ELF-1 (cell line): ENCODE results near the gene RPH3AL.

Experiments
- DNase-seq: peaks from one replicate; pipeline ENCODE4 v3.0.0-alpha.2; 2016; ENCODE audit warnings: low read depth, low spot score

RPH3AL gene

DNA sequence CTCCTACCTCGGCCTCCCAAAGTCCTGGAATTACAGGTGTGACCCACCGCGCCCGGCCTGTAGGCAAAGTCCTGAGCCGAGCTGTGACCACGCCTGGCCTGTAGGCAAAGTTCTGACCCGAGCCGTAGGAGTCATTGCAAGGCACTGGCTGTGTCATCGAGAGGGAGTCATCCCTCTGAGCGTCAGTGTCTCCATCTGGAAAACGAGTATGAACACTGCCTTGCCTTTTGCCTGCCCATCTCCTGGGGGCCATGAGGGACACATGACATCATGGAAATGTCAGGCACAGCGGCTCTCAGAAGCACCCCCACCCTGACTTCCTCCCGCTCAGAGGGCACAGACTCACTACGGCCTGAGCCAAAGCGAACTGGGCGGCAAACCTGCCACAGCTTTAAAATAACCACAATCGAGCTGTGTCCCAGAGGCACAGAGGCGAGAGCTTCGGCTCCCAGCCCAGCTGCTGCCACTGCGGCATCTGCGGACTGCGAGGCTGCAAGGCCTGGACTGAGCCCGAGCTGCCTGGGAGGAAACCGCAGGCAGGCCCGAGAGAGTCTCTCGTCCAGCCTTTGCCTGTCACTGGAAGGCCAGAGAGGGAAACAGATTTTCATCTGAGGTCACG is 50.8 kb downstream of the RPH3AL start:
- no peak for DNase-seq

DNA sequence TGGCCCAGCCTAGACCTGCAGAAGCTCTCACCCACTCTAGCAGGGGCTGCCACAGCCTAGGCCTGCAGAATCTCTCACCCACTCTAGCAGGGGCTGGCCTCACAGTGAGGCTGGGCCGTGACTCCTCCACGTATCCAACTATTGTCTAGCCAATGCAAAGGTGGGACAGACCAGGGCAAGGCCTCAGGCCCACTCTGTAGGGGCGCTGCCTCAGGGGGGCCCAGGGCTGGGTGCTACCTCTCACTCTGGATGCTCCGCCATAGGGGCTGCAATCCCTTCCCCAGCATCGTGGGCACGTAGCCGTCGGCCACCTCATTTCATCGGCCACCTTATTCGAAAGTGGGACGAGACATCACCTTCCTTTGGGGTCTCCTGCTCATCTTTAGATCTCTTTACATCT is 51.7 kb downstream of the RPH3AL start:
- DNase-seq = no peak

DNA sequence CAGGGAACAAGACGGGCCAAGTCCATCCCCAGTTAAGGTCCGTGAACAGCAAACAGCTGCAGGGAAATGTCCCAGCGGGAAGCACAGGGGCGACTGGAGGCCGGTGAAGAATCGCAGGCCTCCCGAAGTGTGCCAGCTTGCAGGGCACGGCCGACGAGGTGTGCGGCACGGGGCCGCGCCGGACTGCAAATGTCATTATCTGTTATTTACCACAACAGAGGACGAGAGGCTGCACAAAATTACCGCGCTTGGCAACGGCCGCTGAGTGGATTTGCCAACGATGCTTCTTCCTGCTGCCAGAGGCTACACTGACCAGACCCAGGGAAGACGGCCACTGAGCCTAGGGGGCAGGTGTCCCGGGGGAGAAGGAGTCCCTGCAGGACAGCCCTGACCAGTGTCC is 53.1 kb downstream of the RPH3AL start:
- no peak for DNase-seq

DNA sequence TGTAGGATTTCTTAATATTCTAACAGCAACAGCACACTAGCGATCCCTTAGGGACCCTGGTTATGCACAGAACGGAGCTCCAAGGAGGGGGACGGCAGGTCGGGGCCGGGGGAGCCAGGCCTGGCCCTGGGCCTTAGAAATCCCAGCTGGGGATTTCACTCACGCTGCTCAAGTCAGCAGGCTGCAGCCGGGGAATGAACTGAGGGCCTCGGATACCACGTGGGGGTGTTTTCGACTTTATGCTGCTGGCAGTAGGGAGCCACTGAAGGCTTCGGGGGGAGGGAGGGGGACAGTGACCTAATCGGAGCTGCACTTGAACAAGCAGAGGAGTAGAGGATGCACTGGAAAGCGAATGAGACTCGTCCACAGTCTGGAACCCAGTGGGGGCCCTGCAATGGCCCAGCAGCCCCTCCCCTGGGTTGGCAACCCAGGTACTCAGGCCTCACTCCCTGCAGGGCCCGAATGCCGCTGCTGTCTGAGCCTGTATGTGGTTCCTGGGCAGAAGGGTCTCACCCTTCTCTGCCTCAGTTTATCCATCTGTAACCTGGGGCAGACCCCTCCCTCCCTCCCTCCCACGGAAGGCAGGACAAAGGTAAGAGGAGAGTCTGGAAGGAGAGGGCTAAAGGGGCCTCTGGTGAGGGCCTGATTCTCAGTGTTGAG is 53.7 kb downstream of the RPH3AL start:
- no peak for DNase-seq

DNA sequence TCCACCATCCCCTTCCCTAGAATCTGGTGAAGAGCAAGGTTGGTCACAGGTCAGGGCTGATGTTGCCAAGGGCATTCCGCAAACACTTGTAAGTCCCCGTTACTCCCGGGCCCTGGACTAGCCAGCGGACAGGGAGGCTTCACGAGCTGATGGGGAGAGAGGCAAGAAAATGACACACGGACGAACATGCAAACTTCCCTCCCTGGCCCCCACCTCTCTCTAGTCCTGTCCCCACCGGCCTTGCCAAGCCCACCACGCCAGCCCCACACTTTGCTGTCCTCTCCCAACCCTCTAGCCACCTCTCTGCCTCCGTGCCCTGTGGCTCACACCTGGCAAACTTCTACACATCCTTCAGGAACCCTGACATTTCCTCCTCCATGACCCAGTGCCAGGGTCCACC is 54.8 kb downstream of the RPH3AL start:
- no peak for DNase-seq

DNA sequence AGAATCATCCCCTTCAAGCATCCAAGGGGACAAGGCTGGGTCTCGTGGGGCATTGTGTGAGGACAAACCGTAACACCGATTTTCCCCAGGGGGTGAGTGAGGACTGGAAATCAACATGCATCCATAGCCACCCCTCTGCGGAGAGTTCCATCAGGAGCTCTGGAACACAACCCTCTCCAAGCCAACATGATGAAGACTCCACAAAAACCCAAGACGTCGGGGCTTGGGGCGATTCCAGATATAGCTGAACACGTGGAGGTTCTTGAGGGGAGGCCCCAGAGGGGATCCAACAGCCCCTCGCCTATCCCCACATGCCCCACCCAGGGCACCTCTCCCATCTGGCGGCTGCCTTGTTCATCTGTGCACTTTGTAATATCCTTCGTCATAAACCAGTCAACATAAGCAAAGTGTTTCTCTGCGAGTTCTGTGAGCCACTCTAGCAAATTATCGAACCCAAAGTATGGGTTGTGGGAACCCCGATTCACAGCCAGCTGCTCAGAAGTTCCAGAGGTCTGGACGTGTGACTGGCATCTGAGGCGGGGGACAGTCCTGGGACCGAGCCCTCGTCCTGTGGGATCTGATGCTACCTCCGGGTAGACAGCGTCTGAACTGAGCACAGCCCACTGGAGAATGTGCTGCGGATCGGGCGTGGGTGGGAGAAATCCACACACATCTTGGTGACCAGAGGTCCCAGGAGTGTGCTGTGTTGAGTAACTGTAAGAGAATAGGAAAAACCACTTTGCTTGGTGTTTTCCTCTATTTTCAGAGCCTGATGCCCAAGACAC is 55.5 kb downstream of the RPH3AL start:
- no peak for DNase-seq

DNA sequence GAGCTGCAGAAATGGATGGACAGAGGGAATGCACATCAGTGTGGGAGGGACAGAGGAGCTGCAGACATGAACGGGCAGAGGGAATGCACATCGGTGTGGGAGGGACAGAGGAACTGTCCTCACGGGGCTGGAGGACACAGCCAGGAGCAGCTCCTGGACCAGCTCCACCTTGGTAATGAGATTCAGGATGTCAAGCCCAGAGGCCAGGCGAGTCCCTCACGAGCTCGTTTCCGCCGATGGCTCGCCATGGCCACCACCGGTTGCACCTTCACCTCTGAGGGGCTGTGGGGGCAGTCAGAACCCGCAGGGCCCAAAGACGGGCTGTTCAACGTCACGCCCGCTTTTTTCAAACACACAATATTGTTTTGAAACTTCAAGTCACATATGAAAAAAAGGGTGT is 56.2 kb downstream of the RPH3AL start:
- DNase-seq = no peak

DNA sequence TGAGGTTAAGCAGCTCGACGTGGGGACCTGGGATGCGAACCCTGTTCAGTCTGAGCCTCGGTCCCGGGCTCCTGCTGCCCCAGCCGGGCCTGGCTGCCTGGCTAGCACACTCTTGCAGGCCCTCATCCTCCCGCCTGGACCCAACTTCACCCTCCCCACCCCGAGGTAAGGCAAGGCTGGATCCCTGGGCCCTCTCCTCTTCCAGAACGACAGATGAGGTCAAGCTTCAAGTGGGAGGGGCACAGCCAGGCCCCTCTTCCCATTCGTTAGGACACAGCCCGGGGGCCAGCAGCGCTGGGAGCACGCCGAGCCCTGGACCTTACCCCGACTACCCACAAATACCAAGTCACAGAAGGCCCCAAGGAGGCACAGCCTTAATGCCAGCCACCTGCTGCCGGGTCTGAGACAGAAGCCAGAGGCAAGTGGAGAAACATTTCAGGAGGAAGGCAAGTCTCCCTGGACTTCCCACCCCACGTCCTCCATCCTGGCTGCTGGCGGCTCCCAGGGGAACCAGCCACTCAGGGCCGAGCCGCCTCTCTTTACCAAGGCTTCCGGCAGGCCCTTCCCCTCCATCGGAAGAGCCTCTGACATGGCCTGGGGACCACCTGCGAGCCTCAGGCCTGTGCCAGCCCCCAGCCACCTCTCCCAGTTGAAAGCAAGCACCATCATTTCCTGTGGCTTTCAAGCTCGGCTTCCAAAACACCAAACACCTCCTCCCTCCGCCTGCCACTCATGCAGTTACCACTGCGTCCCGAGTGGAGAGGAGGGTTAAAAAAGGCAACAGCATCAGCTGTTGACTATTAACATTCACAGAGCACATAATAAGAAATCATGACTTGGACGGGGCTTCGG is 59.9 kb downstream of the RPH3AL start:
- DNase-seq = no peak

DNA sequence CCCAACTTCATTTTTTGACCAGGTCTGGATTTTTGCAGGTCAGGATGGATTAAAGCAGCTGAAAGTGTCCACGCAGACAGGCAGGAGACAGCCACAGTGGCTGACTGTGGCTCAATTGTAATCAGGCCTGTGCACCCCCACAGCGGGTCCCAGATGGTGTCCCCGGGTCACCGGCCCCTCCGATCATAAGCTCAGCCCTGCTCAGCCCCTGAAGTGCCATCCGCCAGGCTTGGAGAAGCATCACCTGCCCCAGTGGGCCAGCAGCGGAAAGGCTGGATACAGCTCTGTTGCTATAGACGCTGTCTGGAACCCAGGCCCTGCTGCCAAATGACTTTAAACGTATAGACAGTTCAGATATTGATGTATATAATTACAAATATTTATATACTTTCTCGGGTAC is 60.6 kb downstream of the RPH3AL start:
- DNase-seq = no peak

DNA sequence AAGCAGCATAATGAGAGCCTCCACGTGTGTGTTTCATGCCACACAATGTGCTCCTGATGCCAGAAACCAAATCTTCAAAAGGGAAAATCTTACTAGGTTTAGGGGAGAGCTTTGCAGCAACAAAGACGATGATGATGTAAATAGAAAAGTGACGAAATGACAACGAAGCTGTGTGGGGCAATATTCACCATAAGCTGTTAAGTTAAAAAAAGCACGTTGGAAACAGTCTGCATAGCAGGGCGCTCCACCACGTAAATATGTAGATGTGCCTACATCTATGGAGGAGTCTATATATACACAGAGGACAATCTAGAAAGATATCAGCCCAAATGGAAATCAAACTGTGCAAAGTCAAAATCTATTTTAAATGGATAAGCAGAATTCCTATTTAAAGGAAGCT is 61.0 kb downstream of the RPH3AL start:
- no peak for DNase-seq

DNA sequence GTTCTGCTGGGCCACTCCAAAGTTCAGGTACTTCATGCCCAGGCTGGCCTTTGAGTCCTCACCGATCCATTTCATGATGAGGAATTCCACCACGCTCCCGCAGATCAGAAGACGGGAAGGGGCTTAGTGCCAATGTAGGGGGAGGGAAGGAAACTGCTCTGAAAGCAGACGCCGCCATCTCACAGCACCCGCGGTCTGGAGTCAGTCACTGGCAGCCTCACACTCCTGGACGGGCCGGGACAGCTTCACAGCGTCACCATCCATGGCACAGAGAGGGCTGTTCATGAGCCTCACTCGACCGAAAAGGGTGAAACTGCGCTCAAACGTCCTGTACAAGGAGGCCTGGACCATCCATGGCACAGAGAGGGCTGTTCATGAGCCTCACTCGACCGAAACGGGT is 62.0 kb downstream of the RPH3AL start:
- DNase-seq = no peak

DNA sequence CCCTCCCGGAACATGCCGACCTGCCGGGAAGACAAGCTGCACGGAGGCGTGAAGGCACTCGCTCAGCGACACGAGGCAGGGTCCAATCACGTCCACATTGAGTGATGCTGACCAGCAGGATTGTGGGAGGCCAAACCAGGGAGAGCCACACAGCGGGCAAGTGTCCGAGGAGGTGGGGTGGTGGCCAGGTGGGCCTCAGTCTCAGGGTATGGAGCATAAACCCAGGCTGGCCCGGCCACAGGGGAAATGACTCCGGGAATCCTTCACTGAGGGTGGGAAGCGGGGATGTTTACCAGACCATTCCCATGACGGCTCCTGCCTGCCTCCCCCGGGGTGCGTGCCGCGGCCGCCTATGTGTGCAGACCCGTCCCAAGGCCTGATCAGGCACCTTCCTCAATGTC is 62.5 kb downstream of the RPH3AL start:
- no peak for DNase-seq

DNA sequence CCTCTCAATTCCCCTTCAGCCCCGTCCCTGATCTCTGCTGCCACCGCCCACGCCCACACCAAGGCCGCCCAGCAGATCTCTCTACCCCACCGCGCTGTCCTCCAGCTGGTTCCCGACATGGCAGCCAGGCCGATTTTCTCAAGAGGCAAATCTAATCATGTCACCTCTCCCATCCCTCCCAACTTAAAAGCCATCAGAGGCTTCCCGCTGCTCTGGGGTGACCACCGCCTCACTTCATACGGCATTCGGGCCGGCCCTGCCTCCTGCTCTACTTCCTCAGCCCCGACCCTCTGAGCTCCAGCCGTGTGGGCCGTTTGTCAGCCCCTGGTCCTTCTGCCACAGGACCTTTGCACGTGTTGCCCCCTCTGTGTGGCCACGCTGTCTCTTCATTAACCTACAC is 63.2 kb downstream of the RPH3AL start:
- no peak for DNase-seq

DNA sequence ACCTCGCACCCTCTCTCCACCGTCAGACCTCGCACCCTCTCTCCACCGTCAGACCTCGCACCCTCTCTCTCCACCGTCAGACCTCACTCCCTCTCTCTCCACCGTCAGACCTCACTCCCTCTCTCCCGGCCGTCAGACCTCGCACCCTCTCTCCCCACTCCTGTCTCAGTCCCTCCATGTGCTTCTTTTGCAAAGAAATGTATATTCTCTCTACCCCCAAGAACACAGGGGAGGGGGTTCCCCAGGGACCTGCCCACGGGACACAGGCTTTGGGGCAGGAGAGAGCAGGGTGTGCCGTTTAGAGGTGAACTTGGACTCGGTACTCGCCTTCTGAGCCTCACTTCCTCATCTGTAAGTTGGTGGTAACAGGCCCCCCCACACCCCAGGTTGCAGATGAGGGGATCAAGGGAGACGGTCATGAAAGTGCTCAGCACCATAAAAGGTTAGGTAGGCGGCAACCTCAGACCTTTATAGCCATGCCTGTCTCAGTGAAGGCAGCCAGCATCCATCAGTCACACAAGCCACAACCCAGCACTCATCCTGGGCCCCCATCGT is 63.7 kb downstream of the RPH3AL start:
- DNase-seq = no peak

DNA sequence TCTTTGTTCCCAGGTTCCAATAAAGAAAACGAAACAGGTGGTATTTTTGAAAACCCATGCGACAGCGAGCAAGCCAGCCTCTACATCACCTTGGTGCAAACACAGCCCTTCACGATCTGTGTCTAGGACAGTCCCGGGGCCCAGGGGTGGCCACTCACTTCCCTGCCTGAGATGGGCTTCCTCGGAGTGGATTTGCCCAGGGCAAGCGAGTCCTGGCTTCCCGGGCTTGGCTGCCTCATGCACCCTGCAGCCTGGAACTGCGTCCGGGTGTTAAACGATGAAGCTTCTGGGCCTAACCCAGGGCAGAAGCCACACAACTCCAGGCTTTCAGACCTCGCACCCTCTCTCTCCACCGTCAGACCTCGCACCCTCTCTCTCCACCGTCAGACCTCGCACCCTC is 66.0 kb downstream of the RPH3AL start:
- no peak for DNase-seq

DNA sequence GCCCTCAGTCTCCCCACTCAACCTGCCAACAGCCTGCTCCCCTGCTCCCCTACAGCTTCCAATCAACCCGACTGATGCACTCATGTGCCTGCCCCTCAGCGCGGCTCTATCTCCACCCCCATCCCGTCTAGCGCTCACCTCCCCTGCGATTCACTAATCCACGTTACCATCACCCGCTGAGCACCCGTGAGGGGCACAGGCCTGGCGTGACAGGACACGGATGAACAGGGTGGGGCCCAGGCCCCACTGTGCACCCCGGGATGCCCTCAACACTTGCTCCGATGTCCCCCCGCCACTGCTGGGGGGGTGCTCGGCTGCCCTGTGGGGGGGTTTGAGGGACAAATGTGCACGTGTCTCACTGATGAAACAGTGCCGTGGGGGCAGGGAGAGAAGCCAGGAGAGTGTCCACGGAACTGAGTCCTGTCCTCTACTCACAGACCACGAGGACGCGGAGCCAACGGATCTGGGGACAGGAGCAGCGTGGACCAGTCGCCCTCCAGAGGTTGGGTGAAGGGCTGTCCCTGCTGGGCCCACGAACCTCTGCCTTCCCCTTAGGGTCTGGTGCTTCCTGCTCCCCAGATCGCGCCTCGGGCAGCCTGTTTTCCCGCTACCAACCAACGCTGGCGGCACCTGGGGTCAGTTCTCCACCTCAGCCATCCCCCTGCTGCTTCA is 66.7 kb downstream of the RPH3AL start:
- no peak for DNase-seq

DNA sequence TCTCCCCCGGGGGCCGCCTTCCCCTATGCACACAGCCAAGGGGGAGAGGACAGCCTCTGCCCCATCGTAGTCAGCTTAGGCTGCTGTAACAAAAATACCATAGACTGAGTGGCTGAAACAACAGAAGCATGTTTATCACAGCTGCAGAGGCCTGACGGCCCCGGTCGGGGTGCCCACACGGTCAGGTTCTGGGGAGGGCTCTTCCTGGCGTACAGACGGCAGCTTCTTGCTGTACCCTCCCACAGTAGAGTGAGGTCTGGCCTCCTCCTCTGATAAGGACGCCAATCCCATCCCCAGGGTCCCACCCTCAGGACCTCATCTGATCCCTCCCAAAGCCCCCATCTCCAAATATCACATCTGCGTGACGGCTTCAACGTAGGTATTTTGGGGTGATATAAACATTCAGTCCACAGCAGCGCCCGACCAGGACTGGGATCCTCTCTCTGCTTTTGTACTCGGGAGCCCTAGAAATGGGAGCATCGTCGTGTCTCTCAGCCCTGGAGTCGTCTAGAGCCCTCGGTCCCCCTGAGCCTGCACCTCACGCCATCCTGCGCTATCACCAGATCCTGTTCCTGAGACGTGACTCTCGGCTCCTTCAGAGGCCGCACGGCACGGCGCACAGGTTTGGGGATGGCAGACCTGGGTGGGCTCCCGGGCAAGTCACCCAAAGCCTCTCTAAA is 67.8 kb downstream of the RPH3AL start:
- DNase-seq = no peak

DNA sequence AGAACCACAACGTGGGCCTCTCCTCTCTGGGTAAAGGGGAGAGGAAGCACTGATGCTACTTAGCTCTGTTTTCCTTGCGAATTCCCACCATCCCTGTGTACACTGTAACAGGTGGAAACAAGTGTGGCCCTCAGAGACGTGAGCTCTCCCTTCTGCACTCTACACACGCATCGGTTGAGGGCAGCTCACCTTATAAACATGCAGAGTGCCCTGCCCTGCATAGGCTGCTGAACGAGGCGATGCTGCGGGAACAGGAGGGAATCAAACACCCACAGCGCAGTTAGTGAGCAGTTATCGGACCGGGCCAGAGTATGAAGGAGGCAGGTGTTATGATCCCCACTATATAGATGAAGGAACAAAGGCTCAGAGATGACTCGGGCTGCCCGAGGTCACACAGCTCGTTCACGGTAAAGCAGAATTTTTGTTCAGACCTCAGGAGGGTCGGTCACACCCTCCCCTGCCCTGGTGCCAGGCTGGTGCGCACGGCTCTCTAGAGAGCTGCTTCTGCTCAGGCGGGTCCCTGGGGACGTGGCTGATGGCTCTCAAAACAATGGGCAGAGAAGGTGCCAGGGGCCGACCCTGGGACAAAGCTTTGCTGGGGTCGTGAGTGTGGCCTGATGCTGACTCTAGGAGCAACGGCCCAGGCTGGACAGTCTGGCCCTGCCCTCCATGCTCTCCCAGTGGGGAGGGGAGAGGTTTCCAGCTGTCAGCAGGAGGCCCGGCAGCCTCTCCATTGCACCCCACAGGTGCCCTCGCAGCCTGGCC is 68.5 kb downstream of the RPH3AL start:
- no peak for DNase-seq

DNA sequence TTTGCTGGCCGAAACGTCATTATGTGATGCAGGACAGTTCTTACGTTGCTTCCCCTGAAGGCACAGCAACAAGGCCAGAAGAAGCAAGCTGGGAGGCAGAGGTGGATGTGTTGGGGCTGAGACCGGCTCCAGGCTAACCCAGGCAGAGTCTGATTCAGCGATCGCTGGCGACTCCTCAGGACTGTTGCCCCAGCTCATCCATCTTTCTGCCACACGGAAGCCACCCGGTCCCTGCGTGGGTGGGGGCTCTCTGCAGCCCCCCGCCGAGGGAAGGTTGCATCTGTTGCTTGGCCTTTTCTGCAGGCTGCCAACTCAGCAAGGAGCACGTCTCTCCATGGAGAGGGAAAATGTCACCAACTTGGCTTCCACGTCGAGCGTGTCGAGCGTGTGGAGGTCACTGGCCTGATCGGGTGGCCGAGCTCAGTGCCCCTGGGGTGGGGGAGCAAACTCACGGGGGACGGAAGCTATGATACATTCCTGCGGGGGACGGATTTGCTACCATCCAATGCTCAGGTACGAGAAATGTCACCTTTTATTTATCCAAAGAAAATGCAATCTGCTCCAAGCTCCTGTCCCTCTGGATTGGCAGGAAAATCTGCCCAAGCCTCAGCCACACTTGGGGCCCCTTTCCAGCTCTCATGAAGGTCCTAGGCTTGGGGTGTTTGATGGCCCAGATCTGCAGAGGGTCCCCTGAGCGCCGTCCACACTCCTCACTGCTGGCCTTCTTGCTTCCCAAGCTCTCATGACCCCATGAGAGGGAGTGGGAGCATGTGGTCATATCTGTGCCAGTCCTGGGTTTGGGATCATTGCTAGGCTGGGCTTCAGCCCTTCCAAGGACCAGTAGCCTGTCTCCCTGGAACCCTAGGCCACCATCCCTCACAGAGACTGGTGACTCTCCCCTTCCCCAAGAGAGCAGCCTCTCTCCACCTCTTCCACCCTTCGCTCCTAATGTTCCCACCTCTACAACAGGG is 69.4 kb downstream of the RPH3AL start:
- peak; percentile 10 for DNase-seq
